ENCODE data around the gene CREB5. TPM values are rescaled to one million over a fixed set of nuclear protein-coding genes. Genes with fewer than 3 reads are reported as not detected.

The CREB5 gene
- total and polyA plus RNA-seq, 2 of the 13 experiments (the other 11 are each of a cell fraction or from before 2014, with no cell fraction given), result 0.38 to 0.71 TPM

DNA sequence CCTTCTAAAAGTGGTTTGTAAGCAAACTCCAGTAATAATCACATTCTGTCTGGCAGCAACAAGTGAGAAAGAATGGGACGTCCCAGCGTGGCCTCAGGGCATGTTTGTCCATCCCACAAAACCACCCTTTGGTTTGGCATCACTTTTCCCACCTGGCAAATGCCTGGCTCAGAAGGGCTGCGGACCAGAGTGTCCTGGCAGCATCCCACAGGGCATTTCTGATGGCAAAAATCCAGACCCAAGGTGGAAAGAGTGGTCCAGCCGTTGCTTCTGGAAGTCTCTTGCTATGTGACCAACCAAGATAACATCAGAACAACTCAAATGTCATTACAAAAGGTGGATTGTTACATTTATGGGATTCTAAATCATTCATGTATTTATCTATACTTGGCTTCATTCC lies 174.4 kb downstream of the CREB5 start (continued):
- TF ChIP-seq, protein P1, sequence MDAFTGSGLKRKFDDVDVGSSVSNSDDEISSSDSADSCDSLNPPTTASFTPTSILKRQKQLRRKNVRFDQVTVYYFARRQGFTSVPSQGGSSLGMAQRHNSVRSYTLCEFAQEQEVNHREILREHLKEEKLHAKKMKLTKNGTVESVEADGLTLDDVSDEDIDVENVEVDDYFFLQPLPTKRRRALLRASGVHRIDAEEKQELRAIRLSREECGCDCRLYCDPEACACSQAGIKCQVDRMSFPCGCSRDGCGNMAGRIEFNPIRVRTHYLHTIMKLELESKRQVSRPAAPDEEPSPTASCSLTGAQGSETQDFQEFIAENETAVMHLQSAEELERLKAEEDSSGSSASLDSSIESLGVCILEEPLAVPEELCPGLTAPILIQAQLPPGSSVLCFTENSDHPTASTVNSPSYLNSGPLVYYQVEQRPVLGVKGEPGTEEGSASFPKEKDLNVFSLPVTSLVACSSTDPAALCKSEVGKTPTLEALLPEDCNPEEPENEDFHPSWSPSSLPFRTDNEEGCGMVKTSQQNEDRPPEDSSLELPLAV (CRISPR knock-in tag; conservative IDR thresholded peaks at IDR 0.05; ENCODE audit: low read depth), result no peak
- TF ChIP-seq ZFAT (CRISPR knock-in tag; conservative IDR thresholded peaks at IDR 0.05), result no peak
- no peak for TF ChIP-seq HOXA7 (CRISPR knock-in tag; IDR thresholded peaks at IDR 0.05)
- TF ChIP-seq, protein P2, sequence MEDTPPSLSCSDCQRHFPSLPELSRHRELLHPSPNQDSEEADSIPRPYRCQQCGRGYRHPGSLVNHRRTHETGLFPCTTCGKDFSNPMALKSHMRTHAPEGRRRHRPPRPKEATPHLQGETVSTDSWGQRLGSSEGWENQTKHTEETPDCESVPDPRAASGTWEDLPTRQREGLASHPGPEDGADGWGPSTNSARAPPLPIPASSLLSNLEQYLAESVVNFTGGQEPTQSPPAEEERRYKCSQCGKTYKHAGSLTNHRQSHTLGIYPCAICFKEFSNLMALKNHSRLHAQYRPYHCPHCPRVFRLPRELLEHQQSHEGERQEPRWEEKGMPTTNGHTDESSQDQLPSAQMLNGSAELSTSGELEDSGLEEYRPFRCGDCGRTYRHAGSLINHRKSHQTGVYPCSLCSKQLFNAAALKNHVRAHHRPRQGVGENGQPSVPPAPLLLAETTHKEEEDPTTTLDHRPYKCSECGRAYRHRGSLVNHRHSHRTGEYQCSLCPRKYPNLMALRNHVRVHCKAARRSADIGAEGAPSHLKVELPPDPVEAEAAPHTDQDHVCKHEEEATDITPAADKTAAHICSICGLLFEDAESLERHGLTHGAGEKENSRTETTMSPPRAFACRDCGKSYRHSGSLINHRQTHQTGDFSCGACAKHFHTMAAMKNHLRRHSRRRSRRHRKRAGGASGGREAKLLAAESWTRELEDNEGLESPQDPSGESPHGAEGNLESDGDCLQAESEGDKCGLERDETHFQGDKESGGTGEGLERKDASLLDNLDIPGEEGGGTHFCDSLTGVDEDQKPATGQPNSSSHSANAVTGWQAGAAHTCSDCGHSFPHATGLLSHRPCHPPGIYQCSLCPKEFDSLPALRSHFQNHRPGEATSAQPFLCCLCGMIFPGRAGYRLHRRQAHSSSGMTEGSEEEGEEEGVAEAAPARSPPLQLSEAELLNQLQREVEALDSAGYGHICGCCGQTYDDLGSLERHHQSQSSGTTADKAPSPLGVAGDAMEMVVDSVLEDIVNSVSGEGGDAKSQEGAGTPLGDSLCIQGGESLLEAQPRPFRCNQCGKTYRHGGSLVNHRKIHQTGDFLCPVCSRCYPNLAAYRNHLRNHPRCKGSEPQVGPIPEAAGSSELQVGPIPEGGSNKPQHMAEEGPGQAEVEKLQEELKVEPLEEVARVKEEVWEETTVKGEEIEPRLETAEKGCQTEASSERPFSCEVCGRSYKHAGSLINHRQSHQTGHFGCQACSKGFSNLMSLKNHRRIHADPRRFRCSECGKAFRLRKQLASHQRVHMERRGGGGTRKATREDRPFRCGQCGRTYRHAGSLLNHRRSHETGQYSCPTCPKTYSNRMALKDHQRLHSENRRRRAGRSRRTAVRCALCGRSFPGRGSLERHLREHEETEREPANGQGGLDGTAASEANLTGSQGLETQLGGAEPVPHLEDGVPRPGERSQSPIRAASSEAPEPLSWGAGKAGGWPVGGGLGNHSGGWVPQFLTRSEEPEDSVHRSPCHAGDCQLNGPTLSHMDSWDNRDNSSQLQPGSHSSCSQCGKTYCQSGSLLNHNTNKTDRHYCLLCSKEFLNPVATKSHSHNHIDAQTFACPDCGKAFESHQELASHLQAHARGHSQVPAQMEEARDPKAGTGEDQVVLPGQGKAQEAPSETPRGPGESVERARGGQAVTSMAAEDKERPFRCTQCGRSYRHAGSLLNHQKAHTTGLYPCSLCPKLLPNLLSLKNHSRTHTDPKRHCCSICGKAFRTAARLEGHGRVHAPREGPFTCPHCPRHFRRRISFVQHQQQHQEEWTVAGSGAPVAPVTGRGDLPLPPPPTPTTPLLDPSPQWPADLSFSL (CRISPR knock-in tag; IDR thresholded peaks at IDR 0.05), result no peak
- TF ChIP-seq TSC22D2 (CRISPR knock-in tag; IDR thresholded peaks at IDR 0.05; ENCODE audit: borderline replicate concordance), result no peak
- TF ChIP-seq ZBTB3 (CRISPR knock-in tag; IDR thresholded peaks at IDR 0.05; ENCODE audit: borderline replicate concordance, low read depth), result no peak
- no peak for TF ChIP-seq ZNF224 (CRISPR knock-in tag; IDR thresholded peaks at IDR 0.05)
- no peak for TF ChIP-seq USF2 (IDR thresholded peaks at IDR 0.05; ENCODE audit: low read depth, low read length)
- TF ChIP-seq USF2 (CRISPR knock-in tag; IDR thresholded peaks at IDR 0.05; ENCODE audit: borderline replicate concordance), result no peak
